ENCODE results near the gene DDAH2.

DNA sequence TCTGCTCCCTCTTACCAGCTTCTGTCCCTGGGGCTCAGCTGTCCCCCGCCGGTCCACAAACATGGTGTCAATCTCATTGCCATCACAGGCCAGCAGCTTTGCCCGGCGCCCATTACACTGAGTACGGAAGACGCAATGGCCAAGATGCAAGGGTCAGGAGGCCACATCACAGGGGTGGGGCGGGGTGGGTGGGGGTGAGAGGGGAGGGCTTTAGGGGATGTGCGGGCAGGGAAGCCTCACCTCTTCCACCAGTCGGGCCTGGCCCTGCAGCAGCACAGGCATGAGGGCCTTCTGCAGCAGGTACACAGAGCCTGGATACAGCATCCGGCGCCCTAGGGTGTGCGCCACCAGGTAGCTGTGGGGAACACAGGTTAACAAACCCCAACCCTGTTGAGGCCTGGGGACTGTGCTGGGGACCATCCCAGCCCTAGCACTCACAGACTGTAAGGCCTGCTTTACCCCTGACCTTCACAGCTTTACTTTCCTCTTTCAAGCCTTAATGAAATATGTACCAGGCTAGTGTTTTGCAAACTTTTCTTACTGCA is 37.5 kb downstream of the DDAH2 start:
- TF ChIP-seq, protein P1, sequence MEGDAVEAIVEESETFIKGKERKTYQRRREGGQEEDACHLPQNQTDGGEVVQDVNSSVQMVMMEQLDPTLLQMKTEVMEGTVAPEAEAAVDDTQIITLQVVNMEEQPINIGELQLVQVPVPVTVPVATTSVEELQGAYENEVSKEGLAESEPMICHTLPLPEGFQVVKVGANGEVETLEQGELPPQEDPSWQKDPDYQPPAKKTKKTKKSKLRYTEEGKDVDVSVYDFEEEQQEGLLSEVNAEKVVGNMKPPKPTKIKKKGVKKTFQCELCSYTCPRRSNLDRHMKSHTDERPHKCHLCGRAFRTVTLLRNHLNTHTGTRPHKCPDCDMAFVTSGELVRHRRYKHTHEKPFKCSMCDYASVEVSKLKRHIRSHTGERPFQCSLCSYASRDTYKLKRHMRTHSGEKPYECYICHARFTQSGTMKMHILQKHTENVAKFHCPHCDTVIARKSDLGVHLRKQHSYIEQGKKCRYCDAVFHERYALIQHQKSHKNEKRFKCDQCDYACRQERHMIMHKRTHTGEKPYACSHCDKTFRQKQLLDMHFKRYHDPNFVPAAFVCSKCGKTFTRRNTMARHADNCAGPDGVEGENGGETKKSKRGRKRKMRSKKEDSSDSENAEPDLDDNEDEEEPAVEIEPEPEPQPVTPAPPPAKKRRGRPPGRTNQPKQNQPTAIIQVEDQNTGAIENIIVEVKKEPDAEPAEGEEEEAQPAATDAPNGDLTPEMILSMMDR (IDR thresholded peaks at IDR 0.05): no peak
- TF ChIP-seq POLR2A (IDR thresholded peaks at IDR 0.05) (no peak), POLR2AphosphoS5 (IDR thresholded peaks at IDR 0.05) (no peak)
